ENCODE results near the gene SORCS2. TPM values are rescaled to one million over a fixed set of nuclear protein-coding genes. Genes with fewer than 3 reads are reported as not detected.

Gene SORCS2
- total RNA-seq, 1 experiment from 2014 or later, result not detected

GRCh38 chr4:7790999-7791398 is 598.7 kb downstream of the SORCS2 start:
- Mint-ChIP-seq H3K36me3 (ENCODE audit: insufficient read depth, unreplicated experiment) (peaks cover 6% of the 10 kb centered on the region), H3K27ac (ENCODE audit: unreplicated experiment) (no peak overlapping the region), H3K4me1 (ENCODE audit: low read depth, unreplicated experiment) (no peaks in the 10 kb centered on the region), H3K27me3 (ENCODE audit: unreplicated experiment) (no peaks in the 10 kb centered on the region), H3K4me3 (ENCODE audit: low read depth, unreplicated experiment) (no peak overlapping the region), H3K9me3 (ENCODE audit: low read depth, unreplicated experiment) (no peaks in the 10 kb centered on the region)
- BruUV-seq (replicated peaks), result no TSS peak
- no peak for DNase-seq
- intact Hi-C loops (cut with micrococcal nuclease; ENCODE audit: unreplicated experiment), result no loop called here
- CTCF ChIA-PET, result no interaction called here
- TF ChIP-seq, protein P1, sequence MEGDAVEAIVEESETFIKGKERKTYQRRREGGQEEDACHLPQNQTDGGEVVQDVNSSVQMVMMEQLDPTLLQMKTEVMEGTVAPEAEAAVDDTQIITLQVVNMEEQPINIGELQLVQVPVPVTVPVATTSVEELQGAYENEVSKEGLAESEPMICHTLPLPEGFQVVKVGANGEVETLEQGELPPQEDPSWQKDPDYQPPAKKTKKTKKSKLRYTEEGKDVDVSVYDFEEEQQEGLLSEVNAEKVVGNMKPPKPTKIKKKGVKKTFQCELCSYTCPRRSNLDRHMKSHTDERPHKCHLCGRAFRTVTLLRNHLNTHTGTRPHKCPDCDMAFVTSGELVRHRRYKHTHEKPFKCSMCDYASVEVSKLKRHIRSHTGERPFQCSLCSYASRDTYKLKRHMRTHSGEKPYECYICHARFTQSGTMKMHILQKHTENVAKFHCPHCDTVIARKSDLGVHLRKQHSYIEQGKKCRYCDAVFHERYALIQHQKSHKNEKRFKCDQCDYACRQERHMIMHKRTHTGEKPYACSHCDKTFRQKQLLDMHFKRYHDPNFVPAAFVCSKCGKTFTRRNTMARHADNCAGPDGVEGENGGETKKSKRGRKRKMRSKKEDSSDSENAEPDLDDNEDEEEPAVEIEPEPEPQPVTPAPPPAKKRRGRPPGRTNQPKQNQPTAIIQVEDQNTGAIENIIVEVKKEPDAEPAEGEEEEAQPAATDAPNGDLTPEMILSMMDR (IDR thresholded peaks at IDR 0.05; ENCODE audit: unreplicated experiment), result no peak

Small RNAs within 50 kb of the gene (microRNA-seq; reads per million reads assigned to microRNA genes)
- gene MIR4274 (not detected), gene MIR4798 (not detected)

Other genes with a start within 250 kb of the SORCS2 start
- gene TADA2B, start 149.2 kb upstream of the SORCS2 start, total RNA-seq (2022), result 15.1 and 15.8 TPM in 2 replicates
- 32.2 and 40.4 TPM in 2 replicates for gene GRPEL1, start 124.5 kb upstream of the SORCS2 start, total RNA-seq (2022)
- not detected in 2 replicates for gene PSAPL1, start 242.4 kb downstream of the SORCS2 start, total RNA-seq (2022)